Astrocyte of the spinal cord (primary cell): ENCODE measurements around the gene DPYSL4.

Source experiments
- DNase-seq: peaks from one replicate; pipeline ENCODE4 v3.0.0; 2011; ENCODE audit warnings: low read depth, low spot score
- H3K4me3 ChIP-seq: 2 replicates; pipeline ENCODE4 v1.5.1; 2011; ENCODE audit warnings: low read depth, mild to moderate bottlenecking, low read length, moderate library complexity
- CTCF ChIP-seq: IDR thresholded peaks from 2 replicates; pipeline ENCODE4 v1.5.1; 2012; ENCODE audit warnings: low read depth, mild to moderate bottlenecking, low read length, inconsistent platforms
- in situ Hi-C: cut with HindIII; loops from 2 replicates; pipeline ENCODE4 v1.10.0; 2017; ENCODE audit warnings: low sequenced_read_pairs

DPYSL4 gene

GRCh38 chr10:132166216-132166950, 20.4 kb upstream of the DPYSL4 start:
- no peak for TF ChIP-seq CTCF
- in situ Hi-C loops = no loop called here
- H3K4me3 ChIP-seq = no peak overlapping the region
- no peak for DNase-seq

GRCh38 chr10:132167041-132167674, 19.6 kb upstream of the DPYSL4 start:
- no peak for DNase-seq
- H3K4me3 ChIP-seq = no peak overlapping the region
- in situ Hi-C loops = no loop called here
- TF ChIP-seq CTCF = no peak

- in situ Hi-C loops = no loop called here
- no peak for TF ChIP-seq CTCF
- no peak overlapping the region for H3K4me3 ChIP-seq
Measured at GRCh38 chr10:132167976-132168375, 18.8 kb upstream of the DPYSL4 start.

GRCh38 chr10:132168571-132169030, 18.1 kb upstream of the DPYSL4 start:
- TF ChIP-seq CTCF = no peak
- no peak overlapping the region for H3K4me3 ChIP-seq
- DNase-seq = no peak
- in situ Hi-C loops = no loop called here

More at GRCh38 chr10:132167976-132168375, 18.8 kb upstream of the DPYSL4 start:
- DNase-seq = no peak

- TF ChIP-seq CTCF = no peak
- in situ Hi-C loops = no loop called here
- no peak overlapping the region for H3K4me3 ChIP-seq
- DNase-seq = no peak
Measured at GRCh38 chr10:132169031-132169765, 17.6 kb upstream of the DPYSL4 start.

- no peak for DNase-seq
- H3K4me3 ChIP-seq = no peak overlapping the region
- no peak for TF ChIP-seq CTCF
- in situ Hi-C loops = no loop called here
Measured at GRCh38 chr10:132169766-132170560, 16.8 kb upstream of the DPYSL4 start.
